Cardiac fibroblast (primary cell): ENCODE results near the gene TSPAN1.

Source experiments
- DNase-seq, 2 donors: peaks; one replicate each; pipeline versions ENCODE4 v3.0.0 to v3.0.0-alpha.2; 2010; ENCODE audit warnings: low read depth in 2 of 2
- H3K4me3 ChIP-seq, 2 donors: replicated peaks in 1 of 2; 1 replicate in 1 of 2; 2 replicates in 1 of 2; pipeline ENCODE4 v1.5.1; 2011; ENCODE audit warnings: low read depth in 2 of 2, low read length in 2 of 2, mild to moderate bottlenecking in 2 of 2, moderate library complexity in 1 of 2
- TF ChIP-seq, protein P1 (sequence below): IDR thresholded peaks from one replicate; pipeline ENCODE4 v1.5.1; 2011; ENCODE audit warnings: low read depth, mild to moderate bottlenecking, low read length, inconsistent platforms

The TSPAN1 gene, protein sequence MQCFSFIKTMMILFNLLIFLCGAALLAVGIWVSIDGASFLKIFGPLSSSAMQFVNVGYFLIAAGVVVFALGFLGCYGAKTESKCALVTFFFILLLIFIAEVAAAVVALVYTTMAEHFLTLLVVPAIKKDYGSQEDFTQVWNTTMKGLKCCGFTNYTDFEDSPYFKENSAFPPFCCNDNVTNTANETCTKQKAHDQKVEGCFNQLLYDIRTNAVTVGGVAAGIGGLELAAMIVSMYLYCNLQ

DNA sequence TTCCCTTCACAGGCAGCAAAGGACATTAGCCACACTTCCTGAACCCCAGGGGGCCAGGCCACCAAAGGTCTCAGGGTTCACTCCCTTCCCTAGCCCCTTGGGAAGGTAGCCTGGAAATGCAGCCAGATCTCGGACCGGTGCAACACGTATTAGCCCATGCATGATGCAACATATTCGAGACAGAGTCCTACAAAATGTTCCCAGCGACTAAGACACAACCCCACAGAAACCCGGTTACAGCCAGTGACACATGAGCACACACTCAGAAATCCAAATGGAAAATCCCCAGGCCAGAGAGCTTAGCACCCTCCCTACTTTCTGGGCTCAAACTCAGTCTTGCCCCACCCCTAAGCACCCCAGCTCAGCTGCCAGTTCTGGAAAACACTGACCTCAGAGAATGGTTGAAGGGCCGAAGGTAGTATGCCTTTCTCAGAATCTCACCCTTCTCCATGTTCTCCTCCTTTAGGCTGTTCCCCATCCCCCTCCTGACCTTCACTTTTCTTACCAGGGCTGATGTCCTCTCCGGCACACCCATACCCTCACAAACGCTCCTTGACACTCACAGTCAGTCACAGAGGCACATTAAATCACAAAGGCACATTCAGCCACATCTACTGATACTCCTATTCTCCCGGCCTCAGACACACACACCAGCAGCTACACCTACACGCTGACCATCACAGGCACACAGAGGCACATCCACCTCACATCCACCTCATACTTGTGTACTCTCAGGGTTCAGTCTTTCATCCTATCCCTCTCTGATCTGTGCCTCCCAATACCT is at the start of gene TSPAN1:
TSS of gene TSPAN1 (plus strand) at position 640 of the 784 bp plus-strand sequence. CDS start 6,021 bp downstream, outside the sequence.
- peak in 1 of 2 donors; percentile 71 for DNase-seq
- TF ChIP-seq, protein P1, sequence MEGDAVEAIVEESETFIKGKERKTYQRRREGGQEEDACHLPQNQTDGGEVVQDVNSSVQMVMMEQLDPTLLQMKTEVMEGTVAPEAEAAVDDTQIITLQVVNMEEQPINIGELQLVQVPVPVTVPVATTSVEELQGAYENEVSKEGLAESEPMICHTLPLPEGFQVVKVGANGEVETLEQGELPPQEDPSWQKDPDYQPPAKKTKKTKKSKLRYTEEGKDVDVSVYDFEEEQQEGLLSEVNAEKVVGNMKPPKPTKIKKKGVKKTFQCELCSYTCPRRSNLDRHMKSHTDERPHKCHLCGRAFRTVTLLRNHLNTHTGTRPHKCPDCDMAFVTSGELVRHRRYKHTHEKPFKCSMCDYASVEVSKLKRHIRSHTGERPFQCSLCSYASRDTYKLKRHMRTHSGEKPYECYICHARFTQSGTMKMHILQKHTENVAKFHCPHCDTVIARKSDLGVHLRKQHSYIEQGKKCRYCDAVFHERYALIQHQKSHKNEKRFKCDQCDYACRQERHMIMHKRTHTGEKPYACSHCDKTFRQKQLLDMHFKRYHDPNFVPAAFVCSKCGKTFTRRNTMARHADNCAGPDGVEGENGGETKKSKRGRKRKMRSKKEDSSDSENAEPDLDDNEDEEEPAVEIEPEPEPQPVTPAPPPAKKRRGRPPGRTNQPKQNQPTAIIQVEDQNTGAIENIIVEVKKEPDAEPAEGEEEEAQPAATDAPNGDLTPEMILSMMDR: no peak
- no peak within 1 kb of the TSS for H3K4me3 ChIP-seq

DNA sequence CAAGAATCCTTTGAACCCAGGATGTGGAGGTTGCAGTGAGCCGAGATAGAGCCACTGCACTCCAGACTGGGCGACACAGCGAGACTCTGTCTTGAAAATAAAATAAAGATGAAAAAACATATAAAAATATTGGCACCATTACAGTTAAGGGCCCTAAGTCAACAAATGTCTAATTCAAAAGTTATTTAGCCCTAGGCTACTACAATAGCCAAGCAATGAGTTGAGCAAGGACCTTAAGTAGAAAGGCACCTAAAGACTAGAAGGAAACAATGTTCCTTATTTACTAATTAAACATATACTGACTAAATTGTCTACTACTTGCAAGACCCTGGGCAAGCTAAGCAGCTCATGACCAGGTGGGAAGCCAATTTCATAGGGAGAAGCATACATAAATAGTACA is 46.5 kb upstream of the TSPAN1 start:
- TF ChIP-seq, protein P1: no peak
- H3K4me3 ChIP-seq: no peak overlapping the region
- DNase-seq: peak in 1 of 2 donors; percentile 37

DNA sequence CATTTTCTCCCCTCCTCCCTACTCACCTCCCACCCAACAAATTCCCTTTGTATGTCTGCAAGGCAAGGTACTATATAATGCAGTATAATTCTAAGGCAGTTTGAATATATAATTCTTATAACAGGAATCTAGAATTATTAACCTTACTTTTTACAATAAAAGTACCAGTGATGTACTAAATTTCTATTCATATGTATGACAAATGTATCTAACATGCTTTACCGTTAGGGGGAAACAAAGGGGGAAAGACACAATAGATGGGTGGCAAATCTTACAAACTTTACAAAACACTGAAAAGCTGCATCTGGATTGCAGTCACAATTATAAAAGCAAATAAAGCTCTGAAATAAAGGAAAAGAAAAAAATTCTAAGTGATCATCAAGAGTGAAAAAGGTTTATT is 44.8 kb upstream of the TSPAN1 start:
- TF ChIP-seq, protein P1: no peak
- DNase-seq: no peak

DNA sequence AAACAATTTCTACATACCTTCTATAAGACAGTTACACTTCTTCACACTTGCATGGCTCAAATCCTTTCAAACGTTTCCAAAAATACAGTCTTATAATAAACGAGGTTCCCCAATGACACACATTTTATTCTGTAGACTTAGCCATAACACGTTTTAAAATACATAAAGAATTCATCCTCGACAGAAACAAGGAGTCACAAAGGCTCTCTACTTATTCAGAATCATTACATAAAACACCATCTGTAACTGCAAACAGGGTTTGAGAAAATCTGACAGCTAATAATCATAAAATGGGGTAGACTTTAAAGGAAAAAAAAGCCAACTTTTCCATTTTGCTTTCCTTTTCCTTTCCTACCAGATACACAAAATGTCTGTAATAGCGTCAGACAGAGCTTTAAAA is 44.3 kb upstream of the TSPAN1 start:
- H3K4me3 ChIP-seq: peak overlapping the region; percentile 67 to 72
- TF ChIP-seq, protein P1: no peak
- no peak for DNase-seq

More for the DNA sequence above, 44.8 kb upstream of the TSPAN1 start:
- H3K4me3 ChIP-seq: no peak overlapping the region

DNA sequence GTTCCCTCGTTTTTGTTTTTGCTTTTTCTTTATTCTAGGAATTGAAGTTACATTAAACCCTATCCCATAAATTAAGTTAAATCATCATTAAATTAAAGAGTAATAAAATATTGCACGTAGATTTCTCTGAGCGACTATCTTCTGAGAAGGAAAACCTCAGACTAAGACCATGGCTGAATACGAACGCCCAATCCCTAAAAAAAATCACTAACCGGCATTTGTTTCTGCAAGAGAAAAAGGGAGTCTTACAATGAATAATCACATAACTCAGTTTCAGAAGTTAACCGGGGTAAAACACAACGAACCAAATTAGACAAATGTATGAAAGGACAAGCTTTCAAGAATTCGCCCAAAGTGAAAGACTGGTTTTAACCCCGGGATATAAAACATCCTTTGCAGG is 43.8 kb upstream of the TSPAN1 start:
- TF ChIP-seq, protein P1: no peak
- H3K4me3 ChIP-seq: peak overlapping the region; percentile 67 to 72
- peak; percentile 25 to 33 for DNase-seq

DNA sequence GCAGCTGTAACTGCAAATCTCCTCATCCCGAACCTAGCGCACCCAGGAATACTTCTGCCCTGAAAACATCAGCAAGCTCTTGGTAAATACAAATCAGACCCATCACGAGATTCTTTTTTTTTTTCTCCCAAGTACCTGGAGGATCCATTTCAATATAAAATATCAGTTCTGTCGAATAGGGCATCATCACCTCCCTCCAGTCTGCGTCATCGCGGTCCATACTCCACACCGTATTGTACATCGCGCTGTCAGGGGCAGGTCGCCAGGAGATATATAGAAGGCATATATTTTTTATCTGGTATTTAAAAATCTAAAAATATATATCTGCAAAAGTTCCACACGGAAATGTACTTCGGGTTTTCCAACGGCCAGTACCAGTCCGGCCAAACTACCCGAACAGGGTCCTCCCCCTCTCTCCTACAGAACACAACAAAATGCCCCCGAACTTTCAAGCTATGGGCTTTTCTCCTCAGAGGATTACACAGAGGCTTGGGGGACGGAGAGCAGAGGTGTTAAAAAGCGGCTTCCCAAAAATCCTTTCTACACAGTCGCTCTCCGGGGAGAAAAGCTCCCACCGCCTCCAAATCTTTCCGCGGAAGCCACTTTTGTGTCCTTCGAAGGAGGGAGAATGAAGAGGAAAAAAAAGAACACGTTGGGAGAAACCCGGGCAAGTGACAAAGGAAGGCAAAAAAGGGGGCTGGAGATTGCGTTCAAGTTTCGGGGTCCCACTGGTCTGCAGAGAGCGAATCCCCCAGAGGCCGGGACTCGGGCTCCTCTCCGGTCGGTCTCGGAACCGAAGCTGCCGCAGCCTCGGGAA is 43.0 kb upstream of the TSPAN1 start:
- H3K4me3 ChIP-seq: peak overlapping the region; percentile 67 to 72
- TF ChIP-seq, protein P1: no peak
- peak; percentile 13 to 33 for DNase-seq
